OCI-LY7 (cell line): ENCODE data around the gene SCGB3A1. TPM values are rescaled to one million over a fixed set of nuclear protein-coding genes. Genes with fewer than 3 reads are reported as not detected.

Experiments
- BruUV-seq: library from RNA; stranded (reverse); fragments of 400-500 nt; replicated peaks from 2 replicates; lab custom pipeline; 2021; lab: Mats Ljungman, UMichigan
- CTCF ChIA-PET: fragments of 300-600 bp; sonication (Branson Sonifier 250); formaldehyde crosslinking; loops from one replicate; lab custom pipeline; 2022; ENCODE audit warnings: antibody characterized with exemption; ENCODE audit not compliant: unreplicated experiment; lab: Charles Lee
- POLR2A ChIA-PET: fragments of 300-600 bp; sonication (Branson Sonifier 250); formaldehyde crosslinking; loops from one replicate; lab custom pipeline; 2022; ENCODE audit warnings: antibody characterized with exemption; lab: Charles Lee
- DNase-seq: peaks from one replicate; pipeline ENCODE4 v3.0.0-alpha.2; 2015; ENCODE audit warnings: low spot score
- H2AFZ ChIP-seq: fragments of 200-600 bp; sonication (generic), shearing (Covaris generic); 2 replicates; pipeline ENCODE4 v1.6.1; 2014; ENCODE audit warnings: mild to moderate bottlenecking, antibody characterized with exemption, low read length, moderate library complexity
- H3K27ac ChIP-seq: fragments of 200-600 bp; sonication (generic); 2 replicates; pipeline ENCODE4 v1.5.1; 2014; ENCODE audit warnings: mixed run types, low read depth, mild to moderate bottlenecking, moderate library complexity, low read length, inconsistent platforms; ENCODE audit not compliant: poor library complexity, severe bottlenecking
- H3K36me3 ChIP-seq: fragments of 200-600 bp; sonication (generic); 2 replicates; pipeline ENCODE4 v1.6.1; 2014; ENCODE audit warnings: mild to moderate bottlenecking, antibody characterized with exemption, low read length, moderate library complexity, mixed read lengths; ENCODE audit not compliant: insufficient read depth
- H3K4me1 ChIP-seq: fragments of 200-600 bp; sonication (generic); 2 replicates; pipeline ENCODE4 v1.5.1; 2014; ENCODE audit warnings: mild to moderate bottlenecking, low read length; ENCODE audit not compliant: insufficient read depth, poor library complexity, severe bottlenecking
- H3K4me2 ChIP-seq: fragments of 200-600 bp; sonication (generic); 2 replicates; pipeline ENCODE4 v1.6.1; 2014; ENCODE audit warnings: mild to moderate bottlenecking, low read length
- H3K4me3 ChIP-seq: fragments of 200-600 bp; sonication (generic); 2 replicates; pipeline ENCODE4 v1.5.1; 2014; ENCODE audit warnings: mild to moderate bottlenecking, low read depth, low read length; ENCODE audit not compliant: poor library complexity, severe bottlenecking
- H3K79me2 ChIP-seq: fragments of 200-600 bp; sonication (generic); 2 replicates; pipeline ENCODE4 v1.6.1; 2016; ENCODE audit warnings: low read depth, mild to moderate bottlenecking, low read length, moderate library complexity, mixed read lengths; ENCODE audit not compliant: insufficient read depth
- H3K9me2 ChIP-seq: fragments of 200-600 bp; sonication (generic); 2 replicates; pipeline ENCODE4 v1.6.1; 2016; ENCODE audit warnings: mild to moderate bottlenecking, low read length, mixed read lengths; ENCODE audit not compliant: insufficient read depth
- H3K9me3 ChIP-seq: fragments of 200-600 bp; sonication (generic); 2 replicates; pipeline ENCODE4 v1.6.1; 2014; ENCODE audit warnings: mild to moderate bottlenecking, mixed run types, low read length, mixed read lengths
- H4K20me1 ChIP-seq: fragments of 200-600 bp; sonication (generic); 2 replicates; pipeline ENCODE4 v1.6.1; 2014; ENCODE audit warnings: mild to moderate bottlenecking, antibody characterized with exemption, low read length, moderate library complexity, mixed read lengths; ENCODE audit not compliant: insufficient read depth
- EZH2phosphoT487 ChIP-seq: fragments of 200-600 bp; sonication (generic); IDR thresholded peaks from 2 replicates; pipeline ENCODE4 v1.6.1; 2018; ENCODE audit warnings: low read depth, borderline replicate concordance, mild to moderate bottlenecking, mixed run types, antibody characterized with exemption, low read length, moderate library complexity, mixed read lengths
- intact Hi-C: fragments of 100-400 bp; cut with micrococcal nuclease; formaldehyde crosslinking; loops from one replicate; pipeline ENCODE4 v1.10.0; 2022; ENCODE audit not compliant: unreplicated experiment
- total RNA-seq, 2 experiments: library from RNA; depleted of rRNA in 1 of 2; stranded (reverse); fragments of >200 nt in 1 of 2; shearing (Covaris generic) in 1 of 2; gene quantifications; 2 replicates each; pipeline ENCODE4 v1.2.3, GENCODE V29; 2014 to 2022
- TF ChIP-seq, protein P1 (sequence below): fragments of 200-600 bp; sonication (generic); conservative IDR thresholded peaks from 2 replicates; pipeline ENCODE4 v1.5.1; 2014; ENCODE audit warnings: mild to moderate bottlenecking, antibody characterized with exemption, low read length, moderate library complexity, mixed read lengths

The SCGB3A1 gene
- total RNA-seq, 2 experiments from 2014 or later: not detected

DNA sequence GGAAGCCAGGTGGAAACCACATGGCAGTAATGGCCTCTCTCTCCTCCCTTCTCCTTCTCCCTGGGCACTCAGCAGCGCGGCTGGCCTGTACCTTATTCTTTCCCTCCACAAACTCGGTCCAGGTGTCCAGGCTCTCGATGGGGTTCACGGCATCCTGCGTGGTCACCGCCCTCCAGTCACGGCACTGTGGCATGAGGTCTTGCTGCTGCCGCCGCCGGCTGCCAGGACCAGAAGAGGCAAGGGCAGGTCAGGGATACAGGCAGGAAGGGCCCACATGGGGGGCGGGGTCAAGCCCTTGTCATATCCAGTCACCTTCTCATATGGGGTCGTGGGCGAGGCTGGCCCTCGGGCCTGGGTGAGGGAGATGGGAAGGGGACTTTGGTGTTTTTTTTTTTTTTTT is 32.5 kb upstream of the SCGB3A1 start:
- no peak for TF ChIP-seq EZH2phosphoT487
- TF ChIP-seq, protein P1, sequence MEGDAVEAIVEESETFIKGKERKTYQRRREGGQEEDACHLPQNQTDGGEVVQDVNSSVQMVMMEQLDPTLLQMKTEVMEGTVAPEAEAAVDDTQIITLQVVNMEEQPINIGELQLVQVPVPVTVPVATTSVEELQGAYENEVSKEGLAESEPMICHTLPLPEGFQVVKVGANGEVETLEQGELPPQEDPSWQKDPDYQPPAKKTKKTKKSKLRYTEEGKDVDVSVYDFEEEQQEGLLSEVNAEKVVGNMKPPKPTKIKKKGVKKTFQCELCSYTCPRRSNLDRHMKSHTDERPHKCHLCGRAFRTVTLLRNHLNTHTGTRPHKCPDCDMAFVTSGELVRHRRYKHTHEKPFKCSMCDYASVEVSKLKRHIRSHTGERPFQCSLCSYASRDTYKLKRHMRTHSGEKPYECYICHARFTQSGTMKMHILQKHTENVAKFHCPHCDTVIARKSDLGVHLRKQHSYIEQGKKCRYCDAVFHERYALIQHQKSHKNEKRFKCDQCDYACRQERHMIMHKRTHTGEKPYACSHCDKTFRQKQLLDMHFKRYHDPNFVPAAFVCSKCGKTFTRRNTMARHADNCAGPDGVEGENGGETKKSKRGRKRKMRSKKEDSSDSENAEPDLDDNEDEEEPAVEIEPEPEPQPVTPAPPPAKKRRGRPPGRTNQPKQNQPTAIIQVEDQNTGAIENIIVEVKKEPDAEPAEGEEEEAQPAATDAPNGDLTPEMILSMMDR: no peak
- no peaks in the 10 kb centered on the region for H3K36me3 ChIP-seq
- H3K4me1 ChIP-seq: peaks cover 6% of the 10 kb centered on the region
- H4K20me1 ChIP-seq: no peaks in the 10 kb centered on the region
- no peak overlapping the region for H3K4me3 ChIP-seq
- H3K9me3 ChIP-seq: no peaks in the 10 kb centered on the region
- intact Hi-C loops: no loop called here
- no peaks in the 10 kb centered on the region for H3K9me2 ChIP-seq
- no peak overlapping the region for H3K4me2 ChIP-seq
- no peak overlapping the region for H3K27ac ChIP-seq
- DNase-seq: no peak
- ChIA-PET CTCF (no interaction called here), POLR2A (no interaction called here)
- BruUV-seq: no TSS peak
- H3K79me2 ChIP-seq: no peaks in the 10 kb centered on the region
- H2AFZ ChIP-seq: no peak overlapping the region

DNA sequence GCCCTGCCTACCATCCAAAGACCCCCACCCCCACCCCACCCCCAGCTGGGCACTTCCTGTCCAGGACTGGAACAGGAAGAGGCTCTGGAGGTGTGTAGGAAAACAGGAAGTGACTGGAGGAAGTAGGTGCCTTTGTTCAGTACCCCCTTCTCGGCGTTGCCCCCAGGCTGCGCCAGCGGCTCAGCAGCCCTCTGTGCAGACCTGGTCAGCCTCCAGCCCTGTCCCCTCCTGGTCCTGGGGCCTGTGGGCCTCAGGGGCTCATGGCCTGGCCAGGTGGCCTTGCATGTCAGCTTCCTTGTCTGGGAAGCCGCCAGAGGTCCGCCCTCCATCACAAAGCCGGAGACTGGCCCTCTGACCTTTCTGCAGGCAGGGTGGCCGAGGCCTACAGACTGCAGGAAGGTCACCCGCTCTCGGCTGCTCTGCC is 32.1 kb upstream of the SCGB3A1 start:
- CTCF ChIA-PET: no interaction called here
- no TSS peak for BruUV-seq
- POLR2A ChIA-PET: no interaction called here

DNA sequence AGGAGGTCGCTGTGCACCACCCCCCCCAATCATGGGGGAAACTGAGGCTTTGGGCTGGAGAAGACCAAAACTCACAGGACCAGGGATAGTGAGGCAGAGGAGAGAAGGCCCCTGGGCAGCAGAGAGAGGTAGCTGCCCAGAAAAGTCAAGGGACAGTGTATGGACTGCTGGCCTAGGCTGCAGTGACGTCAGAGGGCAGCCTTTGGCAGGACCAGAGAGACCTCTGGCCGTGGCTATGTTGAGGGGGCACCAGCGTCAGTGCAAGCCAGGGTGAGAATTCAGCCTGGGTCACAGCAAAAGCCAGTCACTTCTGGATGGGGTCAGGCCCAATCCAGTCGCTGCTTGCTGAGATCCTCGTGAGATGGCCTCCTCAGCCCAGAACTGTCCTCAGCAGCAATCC is 31.6 kb upstream of the SCGB3A1 start:
- Histone ChIP-seq H3K4me2 (no peak overlapping the region), H3K9me2 (no peaks in the 10 kb centered on the region), H3K4me1 (peaks cover 6% of the 10 kb centered on the region), H2AFZ (no peak overlapping the region), H3K36me3 (no peaks in the 10 kb centered on the region), H3K79me2 (no peaks in the 10 kb centered on the region), H4K20me1 (no peaks in the 10 kb centered on the region), H3K4me3 (no peak overlapping the region), H3K9me3 (no peaks in the 10 kb centered on the region), H3K27ac (no peak overlapping the region)
- ChIA-PET POLR2A (no interaction called here), CTCF (no interaction called here)
- intact Hi-C loops: no loop called here
- TF ChIP-seq EZH2phosphoT487: no peak
- TF ChIP-seq, protein P1: no peak
- DNase-seq: no peak
- no TSS peak for BruUV-seq

More for the DNA sequence above, 32.1 kb upstream of the SCGB3A1 start:
- intact Hi-C loops: no loop called here
- no peak overlapping the region for H3K4me2 ChIP-seq
- no peak for DNase-seq
- H3K9me3 ChIP-seq: no peaks in the 10 kb centered on the region
- no peaks in the 10 kb centered on the region for H3K79me2 ChIP-seq
- no peaks in the 10 kb centered on the region for H4K20me1 ChIP-seq
- H2AFZ ChIP-seq: no peak overlapping the region
- peaks cover 6% of the 10 kb centered on the region for H3K4me1 ChIP-seq
- no peaks in the 10 kb centered on the region for H3K36me3 ChIP-seq
- no peaks in the 10 kb centered on the region for H3K9me2 ChIP-seq
- H3K27ac ChIP-seq: no peak overlapping the region
- no peak overlapping the region for H3K4me3 ChIP-seq
- TF ChIP-seq, protein P1: no peak
- TF ChIP-seq EZH2phosphoT487: no peak
